ENCODE data around the gene POU2F2.

Gene POU2F2

GRCh38 chr19:42096255-42096837, 35.9 kb downstream of the POU2F2 start:
- Histone ChIP-seq H3K9me3 (no peaks in the 10 kb centered on the region), H3K27me3 (no peaks in the 10 kb centered on the region), H3K4me3 (ENCODE audit: low read depth in 1 of 2, low read length in 1 of 2) (no peak overlapping the region), H3K36me3 (no peaks in the 10 kb centered on the region), H3K4me1 (ENCODE audit: control insufficient read depth in 1 of 2, insufficient read depth in 1 of 2, low read depth in 1 of 2, low read length in 1 of 2) (no peaks in the 10 kb centered on the region), H3K27ac (no peak overlapping the region)
- no peak for TF ChIP-seq CTCF (IDR thresholded peaks at IDR 0.05)

- no peaks in the 10 kb centered on the region for H3K36me3 ChIP-seq
- no peaks in the 10 kb centered on the region for H3K27me3 ChIP-seq
- no peaks in the 10 kb centered on the region for H3K9me3 ChIP-seq
- H3K27ac ChIP-seq, result no peak overlapping the region
- TF ChIP-seq CTCF (IDR thresholded peaks at IDR 0.05), result no peak
- H3K4me1 ChIP-seq (ENCODE audit: control insufficient read depth in 1 of 2, insufficient read depth in 1 of 2, low read depth in 1 of 2, low read length in 1 of 2), result no peaks in the 10 kb centered on the region
- H3K4me3 ChIP-seq (ENCODE audit: low read depth in 1 of 2, low read length in 1 of 2), result no peak overlapping the region
These were observed 36.4 kb downstream of the POU2F2 start for GRCh38 chr19:42095814-42096230.

- no peak for TF ChIP-seq CTCF (IDR thresholded peaks at IDR 0.05)
These were observed 37.0 kb downstream of the POU2F2 start for GRCh38 chr19:42095142-42095813.

GRCh38 chr19:42093926-42094325, 38.3 kb downstream of the POU2F2 start:
- no peak for TF ChIP-seq CTCF (IDR thresholded peaks at IDR 0.05)
- no peaks in the 10 kb centered on the region for H3K27me3 ChIP-seq
- no peak overlapping the region for H3K4me3 ChIP-seq (ENCODE audit: low read depth in 1 of 2, low read length in 1 of 2)
- no peak overlapping the region for H3K27ac ChIP-seq
- H3K36me3 ChIP-seq, result no peaks in the 10 kb centered on the region
- H3K9me3 ChIP-seq, result no peaks in the 10 kb centered on the region
- no peaks in the 10 kb centered on the region for H3K4me1 ChIP-seq (ENCODE audit: control insufficient read depth in 1 of 2, insufficient read depth in 1 of 2, low read depth in 1 of 2, low read length in 1 of 2)

More at GRCh38 chr19:42095142-42095813, 37.0 kb downstream of the POU2F2 start:
- Histone ChIP-seq H3K36me3 (no peaks in the 10 kb centered on the region), H3K4me1 (ENCODE audit: control insufficient read depth in 1 of 2, insufficient read depth in 1 of 2, low read depth in 1 of 2, low read length in 1 of 2) (no peaks in the 10 kb centered on the region), H3K4me3 (ENCODE audit: low read depth in 1 of 2, low read length in 1 of 2) (no peak overlapping the region), H3K27me3 (no peaks in the 10 kb centered on the region), H3K9me3 (no peaks in the 10 kb centered on the region), H3K27ac (no peak overlapping the region)

- no peaks in the 10 kb centered on the region for H3K27me3 ChIP-seq
These were observed 38.7 kb downstream of the POU2F2 start for GRCh38 chr19:42093505-42093904.

More at GRCh38 chr19:42093505-42093904, 38.7 kb downstream of the POU2F2 start:
- no peak overlapping the region for H3K4me3 ChIP-seq (ENCODE audit: low read depth in 1 of 2, low read length in 1 of 2)
- H3K9me3 ChIP-seq, result no peaks in the 10 kb centered on the region
- H3K27ac ChIP-seq, result no peak overlapping the region
- no peak for TF ChIP-seq CTCF (IDR thresholded peaks at IDR 0.05)
- no peaks in the 10 kb centered on the region for H3K36me3 ChIP-seq
- H3K4me1 ChIP-seq (ENCODE audit: control insufficient read depth in 1 of 2, insufficient read depth in 1 of 2, low read depth in 1 of 2, low read length in 1 of 2), result no peaks in the 10 kb centered on the region

Measured in neutrophil (primary cell).